ENCODE data around the gene TBC1D28. TPM values are rescaled to one million over a fixed set of nuclear protein-coding genes. Genes with fewer than 3 reads are reported as not detected.
A peak's percentile ranks its signal among the peaks of the same experiment; 100 is the strongest.
"Not testable (repeated sequence)": the region's sequence is repeated elsewhere in the genome, so short reads cannot be mapped to it uniquely, and the experiment has no call there.

The TBC1D28 gene
- total RNA-seq, 1 donor = under 0.01 TPM

GRCh38 chr17:18624862-18625501 is 19.2 kb downstream of the TBC1D28 start:
- peak in 2 of 3 donors; percentile 24 to 44 for DNase-seq (ENCODE audit: low read depth in 2 of 3, low spot score in 2 of 3)

DNA sequence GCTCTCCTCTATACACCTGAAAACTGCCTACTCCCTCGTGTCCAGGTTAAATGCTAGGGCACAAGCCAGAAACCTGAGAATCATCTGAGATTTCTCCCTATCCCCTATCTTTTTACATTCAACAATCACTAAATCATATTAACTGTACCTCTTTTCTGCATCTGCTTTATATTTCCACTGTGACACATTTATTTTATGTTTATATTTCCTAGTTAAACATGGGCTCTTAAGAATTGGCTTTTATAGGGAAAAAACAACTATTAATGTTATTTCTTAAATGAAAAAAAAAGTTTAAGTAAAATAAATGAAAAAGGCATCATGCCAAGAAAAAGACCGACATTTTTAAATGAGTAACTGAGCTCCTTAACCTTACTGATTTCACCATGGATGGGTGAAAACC is 26.6 kb downstream of the TBC1D28 start:
- not testable (repeated sequence) for DNase-seq (ENCODE audit: low read depth in 2 of 3, low spot score in 2 of 3)

- not testable (repeated sequence) for DNase-seq (ENCODE audit: low read depth in 2 of 3, low spot score in 2 of 3)
These were observed 31.2 kb downstream of the TBC1D28 start for GRCh38 chr17:18613016-18613415.

GRCh38 chr17:18593138-18593537 is 51.1 kb downstream of the TBC1D28 start:
- DNase-seq (ENCODE audit: low read depth in 2 of 3, low spot score in 2 of 3) = not testable (repeated sequence)

Small RNA genes within 50 kb of the gene (small RNA-seq; reads per million reads assigned to genes)
- gene AC026271.2 = not detected

Other genes with a start within 250 kb of the TBC1D28 start
- 0.27 TPM for gene LGALS9C, start 167.6 kb downstream of the TBC1D28 start, total RNA-seq
- 15.9 TPM for gene FOXO3B, start 37.9 kb upstream of the TBC1D28 start, total RNA-seq
- gene FBXW10, start 99.7 kb upstream of the TBC1D28 start, total RNA-seq = under 0.01 TPM
- gene TVP23B, start 136.8 kb upstream of the TBC1D28 start, total RNA-seq = 12.7 TPM
- 24.0 TPM for gene PRPSAP2, start 213.7 kb upstream of the TBC1D28 start, total RNA-seq

Measured in hematopoietic multipotent progenitor cell (in vitro differentiated cells).